ENCODE measurements around the gene CPLX3. TPM values are rescaled to one million over a fixed set of nuclear protein-coding genes. Genes with fewer than 3 reads are reported as not detected.

CPLX3 gene
- total RNA-seq, 2 donors from 2014 or later = 0.15 to 0.19 TPM

DNA sequence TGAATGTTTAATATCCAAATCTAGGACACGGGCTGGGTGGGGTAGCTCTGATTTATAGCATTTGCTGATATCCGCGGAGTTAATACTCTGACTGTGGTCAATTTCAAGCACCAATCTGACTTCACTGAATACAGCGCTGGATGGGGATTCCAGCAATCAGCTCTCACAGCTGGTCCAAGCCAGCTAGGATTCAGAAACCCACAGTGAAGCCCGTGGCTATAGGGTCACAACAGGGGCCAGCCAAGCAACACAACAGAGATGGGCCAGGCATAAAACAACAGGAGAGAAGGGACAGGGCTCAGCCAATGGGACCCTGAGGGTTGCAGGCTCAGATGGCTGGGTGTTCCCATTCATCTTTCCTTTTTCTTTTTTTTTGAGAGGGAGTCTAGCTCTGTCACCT is 19.1 kb upstream of the CPLX3 start:
- no peaks in the 10 kb centered on the region for H3K27me3 Mint-ChIP-seq
- H3K36me3 Mint-ChIP-seq (ENCODE audit: low read depth) = peaks cover 29% of the 10 kb centered on the region
- H3K9me3 Mint-ChIP-seq = no peaks in the 10 kb centered on the region
- no peak for ATAC-seq (replicated peaks)
- H3K4me1 Mint-ChIP-seq = peaks cover 22% of the 10 kb centered on the region
- peak overlapping the region; percentile 85 for H3K27ac Mint-ChIP-seq
- no peak overlapping the region for H3K4me3 Mint-ChIP-seq

DNA sequence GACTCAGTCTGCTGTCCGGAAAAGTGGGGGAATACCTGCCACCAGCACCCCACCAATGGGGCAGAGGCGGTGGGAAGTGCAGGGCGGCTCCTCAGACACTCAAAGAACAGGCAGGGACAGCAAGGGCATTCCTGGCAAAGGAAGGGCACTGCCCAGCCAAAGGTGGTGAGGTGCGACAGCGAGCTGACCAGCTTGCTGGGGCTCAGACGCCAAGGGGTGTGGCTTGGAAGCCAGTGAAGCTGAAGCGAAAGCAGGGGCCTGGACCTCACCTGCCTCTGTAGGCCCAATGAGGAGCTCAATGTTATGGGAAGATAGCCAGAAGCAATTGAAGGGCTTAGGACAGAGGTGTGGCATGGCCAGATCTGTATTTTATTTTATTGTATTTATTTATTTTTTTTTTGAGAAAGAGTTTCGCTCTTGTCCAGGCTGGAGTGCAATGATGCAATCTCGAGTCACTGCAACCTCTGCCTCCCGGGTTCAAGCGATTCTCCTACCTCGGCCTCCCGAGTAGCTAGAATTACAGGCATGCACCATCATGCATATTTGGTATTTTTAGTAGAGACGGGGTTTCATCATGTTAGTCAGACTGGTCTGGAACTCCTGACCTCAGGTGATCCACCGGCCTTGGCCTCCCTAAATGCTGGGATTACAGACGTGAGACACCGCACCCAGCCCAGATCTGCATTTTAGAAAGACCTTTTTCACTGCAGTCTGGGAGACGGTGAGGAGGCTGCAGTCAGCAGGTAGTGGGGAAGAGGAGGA is 18.2 kb upstream of the CPLX3 start:
- Mint-ChIP-seq H3K27me3 (no peaks in the 10 kb centered on the region), H3K4me3 (no peak overlapping the region), H3K4me1 (peaks cover 22% of the 10 kb centered on the region), H3K27ac (peak overlapping the region; percentile 85), H3K36me3 (ENCODE audit: low read depth) (peaks cover 19% of the 10 kb centered on the region), H3K9me3 (no peaks in the 10 kb centered on the region)
- no peak for ATAC-seq (replicated peaks)

DNA sequence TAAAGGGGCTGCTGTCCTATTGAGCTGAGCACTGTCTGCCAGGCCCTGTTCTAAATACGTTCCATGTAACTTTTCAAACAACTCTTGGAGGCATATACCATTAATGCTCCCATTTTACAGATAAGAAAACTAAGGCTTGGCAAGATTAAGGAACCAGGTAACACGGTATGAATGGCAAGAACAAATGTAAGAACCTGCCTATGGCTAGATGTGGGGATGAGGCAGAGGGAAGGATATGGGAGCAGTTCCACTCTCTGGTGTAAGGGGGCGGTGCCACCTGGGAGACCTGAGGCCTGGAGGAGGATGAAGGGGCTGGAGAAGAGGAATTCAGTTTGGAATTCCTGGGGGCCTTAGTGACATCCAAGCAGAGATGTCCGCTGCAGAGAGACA is 17.6 kb upstream of the CPLX3 start:
- H3K27me3 Mint-ChIP-seq = no peaks in the 10 kb centered on the region
- H3K36me3 Mint-ChIP-seq (ENCODE audit: low read depth) = peaks cover 14% of the 10 kb centered on the region
- no peak for ATAC-seq (replicated peaks)
- H3K9me3 Mint-ChIP-seq = no peaks in the 10 kb centered on the region
- H3K4me1 Mint-ChIP-seq = peaks cover 22% of the 10 kb centered on the region
- H3K27ac Mint-ChIP-seq = peak overlapping the region; percentile 56
- no peak overlapping the region for H3K4me3 Mint-ChIP-seq

GRCh38 chr15:74809242-74809641 is 17.2 kb upstream of the CPLX3 start:
- no peaks in the 10 kb centered on the region for H3K9me3 Mint-ChIP-seq
- no peak for ATAC-seq (replicated peaks)
- no peaks in the 10 kb centered on the region for H3K27me3 Mint-ChIP-seq
- peaks cover 22% of the 10 kb centered on the region for H3K4me1 Mint-ChIP-seq
- peak overlapping the region; percentile 56 for H3K27ac Mint-ChIP-seq
- peaks cover 9% of the 10 kb centered on the region for H3K36me3 Mint-ChIP-seq (ENCODE audit: low read depth)
- no peak overlapping the region for H3K4me3 Mint-ChIP-seq

DNA sequence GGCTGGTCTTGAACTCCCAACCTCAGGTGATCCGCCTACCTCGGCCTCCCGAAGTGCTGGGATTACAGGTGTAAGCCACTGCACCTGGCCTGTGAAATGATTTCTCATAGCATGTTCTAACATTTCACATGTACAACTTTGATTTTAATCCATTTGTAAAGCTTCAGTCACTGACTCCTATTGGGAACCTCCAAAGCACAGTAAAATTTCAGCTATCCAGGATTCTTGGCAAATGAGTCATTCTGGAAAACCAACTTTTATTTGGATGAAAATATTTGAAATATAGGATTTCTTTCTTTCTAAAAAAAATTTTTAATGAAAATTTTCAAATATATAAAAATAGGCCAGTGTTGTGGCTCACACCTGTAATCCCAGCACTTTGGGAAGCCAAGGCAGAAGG is 16.5 kb upstream of the CPLX3 start:
- Mint-ChIP-seq H3K27ac (no peak overlapping the region), H3K27me3 (no peaks in the 10 kb centered on the region), H3K4me3 (no peak overlapping the region), H3K36me3 (ENCODE audit: low read depth) (peaks cover 2% of the 10 kb centered on the region), H3K9me3 (no peaks in the 10 kb centered on the region), H3K4me1 (peaks cover 22% of the 10 kb centered on the region)
- ATAC-seq (replicated peaks) = no peak

- no peak within 1 kb of the TSS for H3K27ac Mint-ChIP-seq
- H3K4me3 Mint-ChIP-seq = no peak within 1 kb of the TSS
- H3K9me3 Mint-ChIP-seq = no peaks in the 10 kb centered on the region
- no peak for ATAC-seq (replicated peaks)
- peaks cover 11% of the 10 kb centered on the region for H3K4me1 Mint-ChIP-seq
- H3K27me3 Mint-ChIP-seq = no peaks in the 10 kb centered on the region
- H3K36me3 Mint-ChIP-seq (ENCODE audit: low read depth) = no peaks in the 10 kb centered on the region
Measured at GRCh38 chr15:74812533-74812932, 13.9 kb upstream of the CPLX3 start, which contains the start of gene LMAN1L. Gene LMAN1L (plus strand): TSS chr15:74812835. CDS start chr15:74812855, 20 bp downstream.

DNA sequence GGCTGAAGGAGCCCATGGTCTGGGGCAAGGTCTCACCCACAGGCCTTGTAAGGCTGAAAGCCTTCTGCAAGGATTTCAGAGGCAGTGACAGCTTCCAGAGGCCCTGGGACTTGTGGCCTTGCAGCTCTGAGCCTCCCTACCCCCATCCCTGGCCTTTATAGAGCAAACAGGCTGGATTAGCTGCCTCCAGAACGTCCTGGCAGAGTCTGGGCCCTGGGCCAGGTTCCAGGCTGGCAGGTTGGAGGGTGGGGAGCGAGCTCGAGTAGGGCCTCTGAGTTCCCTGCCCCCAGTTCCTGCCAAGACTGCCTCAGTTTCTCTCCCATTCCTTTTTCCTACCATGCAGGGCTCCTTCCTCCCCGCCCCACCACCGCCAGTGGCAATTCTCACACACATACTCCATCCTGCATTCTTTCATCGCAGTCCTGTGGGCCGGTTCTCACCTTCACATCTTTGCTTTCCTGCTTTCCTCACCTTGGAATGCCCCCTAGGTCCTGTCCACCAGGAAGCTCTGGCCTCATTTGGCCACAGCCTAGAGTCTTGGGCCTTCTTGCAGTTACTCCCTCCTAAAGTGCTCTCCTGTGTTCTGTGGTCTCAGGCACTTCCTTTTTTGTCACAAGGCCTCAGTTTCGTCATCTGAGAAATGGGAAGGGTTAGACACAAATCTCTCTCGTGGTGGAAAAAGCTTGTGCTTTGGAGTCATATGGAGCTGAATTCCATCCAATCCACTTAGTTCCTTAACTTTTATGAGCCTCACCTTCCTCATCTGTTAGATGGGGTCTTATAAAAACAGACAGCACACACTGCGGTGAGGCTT is 11.1 kb upstream of the CPLX3 start:
- H3K9me3 Mint-ChIP-seq = no peaks in the 10 kb centered on the region
- peaks cover 4% of the 10 kb centered on the region for H3K4me1 Mint-ChIP-seq
- no peaks in the 10 kb centered on the region for H3K27me3 Mint-ChIP-seq
- H3K4me3 Mint-ChIP-seq = no peak overlapping the region
- ATAC-seq (replicated peaks) = no peak
- H3K27ac Mint-ChIP-seq = peak overlapping the region; percentile 79
- no peaks in the 10 kb centered on the region for H3K36me3 Mint-ChIP-seq (ENCODE audit: low read depth)

GRCh38 chr15:74815961-74816360 is 10.5 kb upstream of the CPLX3 start:
- no peaks in the 10 kb centered on the region for H3K36me3 Mint-ChIP-seq (ENCODE audit: low read depth)
- H3K4me1 Mint-ChIP-seq = peaks cover 4% of the 10 kb centered on the region
- ATAC-seq (replicated peaks) = no peak
- H3K4me3 Mint-ChIP-seq = no peak overlapping the region
- peak overlapping the region; percentile 79 for H3K27ac Mint-ChIP-seq
- no peaks in the 10 kb centered on the region for H3K27me3 Mint-ChIP-seq
- H3K9me3 Mint-ChIP-seq = no peaks in the 10 kb centered on the region

DNA sequence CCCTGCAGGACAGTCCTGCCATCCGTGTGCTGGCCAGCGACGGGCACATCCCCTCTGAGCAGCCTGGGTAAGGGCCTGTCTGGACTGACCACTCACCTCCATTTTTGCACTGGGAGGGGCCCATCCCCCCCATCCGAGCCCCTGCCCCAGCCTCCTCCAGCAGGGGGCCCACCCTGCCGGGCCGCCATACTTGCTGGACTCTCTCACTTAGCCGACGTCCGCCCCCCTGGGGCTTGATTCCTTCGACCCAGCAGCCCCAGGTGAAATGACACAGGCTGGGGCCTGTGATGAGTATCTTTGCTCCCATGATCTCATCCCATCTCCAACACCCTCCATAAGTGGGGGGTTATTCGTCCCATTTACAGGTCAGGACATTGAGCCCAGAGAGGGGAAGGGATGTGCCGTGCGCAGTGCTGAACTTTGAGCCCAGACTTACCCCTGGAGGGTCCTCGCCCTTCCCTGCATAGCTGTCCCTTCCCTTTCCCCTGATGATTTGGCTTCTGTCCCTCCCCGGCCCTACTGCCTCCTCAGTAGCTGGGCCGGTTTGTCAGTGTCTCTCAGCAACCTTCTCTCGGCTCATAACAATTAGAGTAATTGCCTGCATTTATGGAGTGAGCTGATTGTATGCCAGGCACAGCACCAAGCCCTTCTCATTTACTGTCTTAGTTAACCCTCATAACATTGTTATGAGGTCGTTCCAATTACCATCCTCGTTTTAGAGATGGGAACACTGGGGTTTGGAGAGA is 9.6 kb upstream of the CPLX3 start:
- Mint-ChIP-seq H3K27ac (peak overlapping the region; percentile 44), H3K4me1 (peaks cover 4% of the 10 kb centered on the region), H3K36me3 (ENCODE audit: low read depth) (no peaks in the 10 kb centered on the region), H3K27me3 (no peaks in the 10 kb centered on the region), H3K4me3 (no peak overlapping the region), H3K9me3 (no peaks in the 10 kb centered on the region)
- no peak for ATAC-seq (replicated peaks)

GRCh38 chr15:74817370-74817737 is 9.1 kb upstream of the CPLX3 start:
- Mint-ChIP-seq H3K4me3 (no peak overlapping the region), H3K4me1 (peaks cover 4% of the 10 kb centered on the region), H3K36me3 (ENCODE audit: low read depth) (no peaks in the 10 kb centered on the region), H3K9me3 (no peaks in the 10 kb centered on the region), H3K27me3 (no peaks in the 10 kb centered on the region), H3K27ac (peak overlapping the region; percentile 44)
- no peak for ATAC-seq (replicated peaks)

DNA sequence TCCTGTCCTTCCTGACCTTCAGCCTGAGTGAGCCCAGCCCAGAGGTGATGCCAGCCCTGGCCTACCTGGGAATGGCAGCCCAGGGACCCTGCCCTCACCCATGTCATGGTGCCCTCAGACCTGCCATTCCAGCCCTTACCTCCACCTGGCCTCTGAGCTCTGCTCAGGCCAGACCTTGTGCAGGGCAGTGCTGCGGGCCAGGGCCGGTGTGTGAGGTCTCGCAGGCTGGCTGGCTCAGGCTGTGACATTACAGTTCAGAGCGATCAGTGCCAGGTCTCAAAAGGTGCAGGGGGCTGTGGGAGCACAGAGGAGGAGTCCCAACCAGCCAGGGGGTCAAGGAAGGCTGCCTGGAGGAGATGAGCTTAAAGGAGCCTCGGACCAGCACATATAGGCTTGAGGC is 6.4 kb upstream of the CPLX3 start:
- Mint-ChIP-seq H3K36me3 (ENCODE audit: low read depth) (no peaks in the 10 kb centered on the region), H3K4me1 (peaks cover 4% of the 10 kb centered on the region)

GRCh38 chr15:74821091-74821789 is 5.2 kb upstream of the CPLX3 start:
- H3K9me3 Mint-ChIP-seq = no peaks in the 10 kb centered on the region
- peaks cover 4% of the 10 kb centered on the region for H3K4me1 Mint-ChIP-seq
- no peaks in the 10 kb centered on the region for H3K27me3 Mint-ChIP-seq
- no peak for ATAC-seq (replicated peaks)
- H3K27ac Mint-ChIP-seq = no peak overlapping the region
- no peak overlapping the region for H3K4me3 Mint-ChIP-seq
- no peaks in the 10 kb centered on the region for H3K36me3 Mint-ChIP-seq (ENCODE audit: low read depth)

More for the DNA sequence above, 6.4 kb upstream of the CPLX3 start:
- Mint-ChIP-seq H3K9me3 (no peaks in the 10 kb centered on the region), H3K4me3 (no peak overlapping the region), H3K27me3 (no peaks in the 10 kb centered on the region), H3K27ac (no peak overlapping the region)
- ATAC-seq (replicated peaks) = no peak

GRCh38 chr15:74821790-74822158 is 4.7 kb upstream of the CPLX3 start:
- Mint-ChIP-seq H3K4me3 (no peak overlapping the region), H3K4me1 (peaks cover 4% of the 10 kb centered on the region), H3K9me3 (no peaks in the 10 kb centered on the region), H3K27me3 (no peaks in the 10 kb centered on the region), H3K27ac (no peak overlapping the region), H3K36me3 (ENCODE audit: low read depth) (no peaks in the 10 kb centered on the region)
- no peak for ATAC-seq (replicated peaks)

DNA sequence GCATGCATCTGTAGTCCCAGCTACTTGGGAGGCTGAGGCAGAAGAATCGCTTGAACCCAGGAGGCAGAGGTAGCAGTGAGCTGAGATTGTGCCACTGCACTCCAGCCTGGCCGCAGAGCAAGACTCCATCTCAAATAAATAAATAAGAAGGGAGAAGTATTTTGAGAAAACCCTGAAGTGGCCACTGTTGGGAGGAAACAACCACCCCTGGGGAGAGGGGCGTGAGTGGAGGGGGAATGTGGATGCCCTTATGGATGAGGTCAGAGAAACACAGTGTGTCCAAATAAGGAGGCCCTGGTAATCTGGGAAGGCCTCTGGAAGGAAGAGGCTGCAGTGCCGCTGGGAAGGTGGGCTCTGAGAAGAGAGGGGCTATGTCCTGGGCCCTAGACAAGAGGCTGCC is 4.2 kb upstream of the CPLX3 start:
- Mint-ChIP-seq H3K4me1 (peaks cover 4% of the 10 kb centered on the region), H3K4me3 (no peak overlapping the region), H3K27me3 (peaks cover 3% of the 10 kb centered on the region), H3K36me3 (ENCODE audit: low read depth) (no peaks in the 10 kb centered on the region), H3K9me3 (no peaks in the 10 kb centered on the region), H3K27ac (no peak overlapping the region)
- no peak for ATAC-seq (replicated peaks)

Data from activated T-helper 17 cell treated with anti-CD3 and anti-CD28 coated beads, Interleukin-2, amount 50 U/mL, for 72 hours (primary cell).